Activated CD4-positive, alpha-beta T cell treated with anti-CD3 and anti-CD28 coated beads, Interleukin-2, amount 50 U/mL, for 1 hour (primary cell): ENCODE measurements around the gene TSKS.

Source experiments
- DNase-seq: peaks from one replicate; pipeline ENCODE4 v3.0.0-alpha.2; 2020

Gene TSKS

GRCh38 chr19:49763230-49763629 lies at the start of gene TSKS:
TSS of gene TSKS (minus strand) at chr19:49763306. CDS start at chr19:49763247, 59 bp downstream.
- no peak for DNase-seq

GRCh38 chr19:49812452-49812996 lies 49.4 kb upstream of the TSKS start:
- DNase-seq: no peak

- no peak for DNase-seq
Observed at GRCh38 chr19:49811328-49811727, 48.2 kb upstream of the TSKS start.

- DNase-seq: no peak
Observed at GRCh38 chr19:49809941-49810389, 46.9 kb upstream of the TSKS start.

GRCh38 chr19:49809160-49809940 lies 46.2 kb upstream of the TSKS start:
- peak; percentile 47 for DNase-seq

- peak; percentile 90 for DNase-seq
Observed at GRCh38 chr19:49808711-49809159, 45.6 kb upstream of the TSKS start.

GRCh38 chr19:49807904-49808675 lies 45.0 kb upstream of the TSKS start:
- DNase-seq: no peak

GRCh38 chr19:49807058-49807903 lies 44.2 kb upstream of the TSKS start:
- no peak for DNase-seq

- DNase-seq: no peak
Observed at GRCh38 chr19:49806620-49806959, 43.5 kb upstream of the TSKS start.

GRCh38 chr19:49805822-49806619 lies 42.9 kb upstream of the TSKS start:
- no peak for DNase-seq

GRCh38 chr19:49803529-49803856 lies 40.4 kb upstream of the TSKS start:
- no peak for DNase-seq

- no peak for DNase-seq
Observed at GRCh38 chr19:49802836-49803528, 39.9 kb upstream of the TSKS start.

GRCh38 chr19:49801966-49802661 lies 39.0 kb upstream of the TSKS start:
- DNase-seq: no peak

- DNase-seq: no peak
Observed at GRCh38 chr19:49801401-49801888, 38.3 kb upstream of the TSKS start.

- DNase-seq: no peak
Observed at GRCh38 chr19:49800771-49801170, 37.7 kb upstream of the TSKS start.

GRCh38 chr19:49799798-49800376 lies 36.8 kb upstream of the TSKS start:
- DNase-seq: no peak

GRCh38 chr19:49799271-49799797 lies 36.2 kb upstream of the TSKS start:
- no peak for DNase-seq

- no peak for DNase-seq
Observed at GRCh38 chr19:49798574-49798973, 35.5 kb upstream of the TSKS start.

GRCh38 chr19:49795615-49796014 lies 32.5 kb upstream of the TSKS start:
- DNase-seq: no peak

GRCh38 chr19:49793561-49793840 lies 30.4 kb upstream of the TSKS start:
- DNase-seq: no peak
